Vagina (tissue), 2 donors: ENCODE results near the gene MBD3L5. TPM values are rescaled to one million over a fixed set of nuclear protein-coding genes. Genes with fewer than 3 reads are reported as not detected.
"Not testable (repeated sequence)": the region's sequence is repeated elsewhere in the genome, so short reads cannot be mapped to it uniquely, and the experiment has no call there.

Experiments
- DNase-seq, 2 donors: peaks; one replicate each; pipeline ENCODE4 v3.0.0-alpha.2; 2017; ENCODE audit errors: extremely low spot score in 2 of 2
- H3K27ac ChIP-seq: fragments of 200-600 bp; sonication (generic); one replicate; pipeline ENCODE4 v1.5.1; 2019
- H3K27me3 ChIP-seq: fragments of 200-600 bp; sonication (generic); one replicate; pipeline ENCODE4 v1.5.1; 2019
- H3K36me3 ChIP-seq, 2 donors: fragments of 200-600 bp; sonication (generic); one replicate each; pipeline ENCODE4 v1.5.1; 2017 to 2019
- H3K4me1 ChIP-seq: fragments of 200-600 bp; sonication (generic); one replicate; pipeline ENCODE4 v1.5.1; 2019
- H3K4me3 ChIP-seq, 2 donors: fragments of 200-600 bp; sonication (generic); 1 replicate in 1 of 2; 2 replicates in 1 of 2; pipeline ENCODE4 v1.5.1; 2016 to 2019
- H3K9me3 ChIP-seq: fragments of 200-600 bp; sonication (generic); one replicate; pipeline ENCODE4 v1.5.1; 2019
- CTCF ChIP-seq, 3 experiments: fragments of 450-650 bp in 2 of 3; fragments of 200-600 bp in 1 of 3; sonication (generic) in 1 of 3; IDR thresholded peaks; one replicate each; pipeline ENCODE4 v1.5.1; 2017 to 2019; ENCODE audit warnings: antibody characterized with exemption in 3 of 3, mild to moderate bottlenecking in 2 of 3, moderate library complexity in 2 of 3
- POLR2A ChIP-seq, 2 donors: fragments of 450-650 bp; IDR thresholded peaks; one replicate each; pipeline ENCODE4 v1.6.1; 2017; ENCODE audit warnings: antibody characterized with exemption in 2 of 2, mild to moderate bottlenecking in 2 of 2, moderate library complexity in 2 of 2
- POLR2AphosphoS5 ChIP-seq, 2 donors: sonication (generic); formaldehyde crosslinking; IDR thresholded peaks; one replicate each; pipeline ENCODE4 v1.9.0; 2017; ENCODE audit warnings: antibody characterized with exemption in 2 of 2, mild to moderate bottlenecking in 2 of 2, low read depth in 1 of 2; ENCODE audit not compliant: insufficient read depth in 1 of 2
- intact Hi-C: fragments of 100-400 bp; cut with DNase I; formaldehyde crosslinking; loops from one replicate; pipeline ENCODE4 v1.15.1; 2023
- total RNA-seq: library from RNA; depleted of rRNA; stranded (reverse); fragments of >200 nt; gene quantifications from one replicate; pipeline ENCODE4 v1.2.3, GENCODE V29; 2016

The MBD3L5 gene
- total RNA-seq, 1 donor from 2014 or later = not detected

DNA sequence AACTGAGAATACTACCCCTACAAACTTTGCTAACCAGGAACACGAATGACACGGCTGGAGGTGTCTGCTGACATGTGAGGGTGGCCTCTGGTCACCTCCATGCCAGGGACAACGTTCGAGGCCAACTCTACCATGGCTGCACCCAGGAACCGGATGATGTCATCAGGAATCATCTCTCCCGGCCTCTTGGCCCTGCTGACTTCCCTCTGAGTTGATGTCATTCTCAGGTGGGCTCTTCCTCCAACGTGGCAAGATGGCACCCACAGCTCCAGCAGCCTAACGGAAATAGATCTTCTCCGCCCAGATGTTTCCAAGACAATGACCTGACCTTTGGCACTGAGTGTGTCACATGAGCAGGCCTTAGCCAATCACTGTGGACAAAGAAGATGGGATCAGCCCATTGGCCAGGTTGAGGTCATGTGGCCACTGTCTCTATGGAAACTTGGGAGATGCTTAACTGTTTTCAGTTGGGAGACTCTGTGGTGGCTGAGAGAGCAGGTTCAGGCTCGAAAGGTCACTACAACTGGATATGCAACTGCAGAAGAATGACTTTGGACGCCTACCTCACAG lies 24.2 kb upstream of the MBD3L5 start:
- Histone ChIP-seq H3K27ac (no peak overlapping the region), H3K4me3 (no peak overlapping the region), H3K27me3 (no peaks in the 10 kb centered on the region), H3K4me1 (no peaks in the 10 kb centered on the region), H3K36me3 (no peaks in the 10 kb centered on the region), H3K9me3 (no peaks in the 10 kb centered on the region)
- DNase-seq = no peak
- TF ChIP-seq CTCF (IDR thresholded peaks at IDR 0.05) = no peak
- TF ChIP-seq POLR2A (IDR thresholded peaks at IDR 0.05) = no peak
- no peak for TF ChIP-seq POLR2AphosphoS5 (IDR thresholded peaks at IDR 0.05; ENCODE audit: insufficient read depth in 1 of 2, low read depth in 1 of 2)
- intact Hi-C loops = no loop called here

DNA sequence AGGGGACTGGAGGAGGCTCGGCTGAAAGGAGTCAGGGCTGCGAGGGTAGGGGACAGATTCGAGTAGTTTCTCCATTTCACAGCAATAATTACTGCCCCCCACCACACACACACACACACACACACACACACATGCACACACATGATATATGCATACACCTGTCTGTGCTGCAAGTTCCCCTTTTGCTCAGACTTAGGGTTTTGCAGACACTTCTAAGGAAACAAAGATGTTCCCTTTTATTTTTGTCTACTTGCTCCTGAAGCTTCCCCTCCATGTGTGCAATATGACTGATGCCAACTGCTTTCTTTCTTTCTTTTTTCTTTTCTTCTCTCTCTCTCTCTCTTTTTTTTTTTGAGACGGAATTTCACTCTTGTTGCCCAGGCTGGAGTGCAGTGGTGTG lies 22.5 kb upstream of the MBD3L5 start:
- Histone ChIP-seq H3K27me3 (no peaks in the 10 kb centered on the region), H3K36me3 (no peaks in the 10 kb centered on the region), H3K4me1 (no peaks in the 10 kb centered on the region), H3K27ac (no peak overlapping the region), H3K4me3 (no peak overlapping the region), H3K9me3 (no peaks in the 10 kb centered on the region)
- intact Hi-C loops = no loop called here
- TF ChIP-seq CTCF (IDR thresholded peaks at IDR 0.05) (no peak), POLR2AphosphoS5 (IDR thresholded peaks at IDR 0.05; ENCODE audit: insufficient read depth in 1 of 2, low read depth in 1 of 2) (no peak), POLR2A (IDR thresholded peaks at IDR 0.05) (no peak)
- DNase-seq = no peak

- no peak for TF ChIP-seq POLR2A (IDR thresholded peaks at IDR 0.05)
- no peak for TF ChIP-seq CTCF (IDR thresholded peaks at IDR 0.05)
- TF ChIP-seq POLR2AphosphoS5 (IDR thresholded peaks at IDR 0.05; ENCODE audit: insufficient read depth in 1 of 2, low read depth in 1 of 2) = no peak
- intact Hi-C loops = no loop called here
- Histone ChIP-seq H3K4me3 (no peak overlapping the region), H3K4me1 (no peaks in the 10 kb centered on the region), H3K36me3 (no peaks in the 10 kb centered on the region), H3K27me3 (no peaks in the 10 kb centered on the region), H3K27ac (no peak overlapping the region), H3K9me3 (no peaks in the 10 kb centered on the region)
- DNase-seq = no peak
Measured at GRCh38 chr19:7010722-7011593, 19.4 kb upstream of the MBD3L5 start.

DNA sequence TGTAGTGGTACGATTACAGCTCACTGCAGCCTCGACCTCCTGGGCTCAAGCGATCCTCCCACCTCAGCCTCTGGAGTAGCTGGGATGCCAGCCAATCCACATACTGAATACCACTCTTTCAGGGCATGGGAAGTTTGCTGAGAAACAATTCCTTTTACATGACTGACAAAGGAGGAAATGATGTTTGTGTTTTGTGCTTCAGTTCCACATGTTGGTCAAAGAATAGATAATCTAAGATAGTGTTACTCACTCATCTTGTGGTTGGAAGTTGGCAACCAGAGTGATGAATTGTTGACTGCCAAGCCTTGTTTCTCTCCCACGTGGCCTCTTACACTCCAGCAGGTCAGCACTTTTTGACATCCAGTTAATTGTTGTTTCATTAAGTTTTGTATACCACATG lies 16.7 kb upstream of the MBD3L5 start:
- DNase-seq = no peak
- Histone ChIP-seq H3K9me3 (no peaks in the 10 kb centered on the region), H3K4me1 (no peaks in the 10 kb centered on the region), H3K27ac (no peak overlapping the region), H3K27me3 (no peaks in the 10 kb centered on the region), H3K36me3 (no peaks in the 10 kb centered on the region), H3K4me3 (no peak overlapping the region)
- TF ChIP-seq POLR2AphosphoS5 (IDR thresholded peaks at IDR 0.05; ENCODE audit: insufficient read depth in 1 of 2, low read depth in 1 of 2) (no peak), POLR2A (IDR thresholded peaks at IDR 0.05) (no peak), CTCF (IDR thresholded peaks at IDR 0.05) (no peak)
- intact Hi-C loops = no loop called here

- H3K4me1 ChIP-seq = no peaks in the 10 kb centered on the region
- DNase-seq = no peak
- TF ChIP-seq CTCF (IDR thresholded peaks at IDR 0.05) (no peak), POLR2AphosphoS5 (IDR thresholded peaks at IDR 0.05; ENCODE audit: insufficient read depth in 1 of 2, low read depth in 1 of 2) (no peak), POLR2A (IDR thresholded peaks at IDR 0.05) (no peak)
- no peaks in the 10 kb centered on the region for H3K36me3 ChIP-seq
- H3K27ac ChIP-seq = no peak overlapping the region
- H3K27me3 ChIP-seq = no peaks in the 10 kb centered on the region
- no peak overlapping the region for H3K4me3 ChIP-seq
- H3K9me3 ChIP-seq = no peaks in the 10 kb centered on the region
- intact Hi-C loops = no loop called here
Measured at GRCh38 chr19:7018828-7019227, 11.6 kb upstream of the MBD3L5 start.

- H3K4me3 ChIP-seq, H3K4me1 ChIP-seq, DNase-seq, H3K36me3 ChIP-seq, H3K27ac ChIP-seq, intact Hi-C loops, H3K27me3 ChIP-seq, H3K9me3 ChIP-seq: not testable (repeated sequence)
Measured at GRCh38 chr19:7021331-7021730, 9.0 kb upstream of the MBD3L5 start, which contains the start of gene MBD3L2B. TSS of gene MBD3L2B (minus strand) at chr19:7021431. CDS start at chr19:7021397, 34 bp downstream.

- intact Hi-C loops, H3K9me3 ChIP-seq, H3K27me3 ChIP-seq, H3K27ac ChIP-seq, H3K4me1 ChIP-seq, H3K4me3 ChIP-seq, DNase-seq, H3K36me3 ChIP-seq: not testable (repeated sequence)
Measured at GRCh38 chr19:7028790-7029189, 1.6 kb upstream of the MBD3L5 start.
